Measurements from ENCODE around the gene MLLT6. TPM values are rescaled to one million over a fixed set of nuclear protein-coding genes. Genes with fewer than 3 reads are reported as not detected.

MLLT6 gene
- total and polyA plus RNA-seq, 2 of the 13 experiments (the other 11 are each of a cell fraction or from before 2014, with no cell fraction given) = 50.7 to 69.5 TPM

- 0 out of 2 replicates have a peak, but pooled peaks have one; percentile 73 for TF ChIP-seq THAP8 (CRISPR knock-in tag; IDR thresholded peaks at IDR 0.05; ENCODE audit: borderline replicate concordance)
- TF ChIP-seq ZNF260 (CRISPR knock-in tag; IDR thresholded peaks at IDR 0.05; ENCODE audit: borderline replicate concordance, low read depth) = no peak
- TF ChIP-seq, protein P1, sequence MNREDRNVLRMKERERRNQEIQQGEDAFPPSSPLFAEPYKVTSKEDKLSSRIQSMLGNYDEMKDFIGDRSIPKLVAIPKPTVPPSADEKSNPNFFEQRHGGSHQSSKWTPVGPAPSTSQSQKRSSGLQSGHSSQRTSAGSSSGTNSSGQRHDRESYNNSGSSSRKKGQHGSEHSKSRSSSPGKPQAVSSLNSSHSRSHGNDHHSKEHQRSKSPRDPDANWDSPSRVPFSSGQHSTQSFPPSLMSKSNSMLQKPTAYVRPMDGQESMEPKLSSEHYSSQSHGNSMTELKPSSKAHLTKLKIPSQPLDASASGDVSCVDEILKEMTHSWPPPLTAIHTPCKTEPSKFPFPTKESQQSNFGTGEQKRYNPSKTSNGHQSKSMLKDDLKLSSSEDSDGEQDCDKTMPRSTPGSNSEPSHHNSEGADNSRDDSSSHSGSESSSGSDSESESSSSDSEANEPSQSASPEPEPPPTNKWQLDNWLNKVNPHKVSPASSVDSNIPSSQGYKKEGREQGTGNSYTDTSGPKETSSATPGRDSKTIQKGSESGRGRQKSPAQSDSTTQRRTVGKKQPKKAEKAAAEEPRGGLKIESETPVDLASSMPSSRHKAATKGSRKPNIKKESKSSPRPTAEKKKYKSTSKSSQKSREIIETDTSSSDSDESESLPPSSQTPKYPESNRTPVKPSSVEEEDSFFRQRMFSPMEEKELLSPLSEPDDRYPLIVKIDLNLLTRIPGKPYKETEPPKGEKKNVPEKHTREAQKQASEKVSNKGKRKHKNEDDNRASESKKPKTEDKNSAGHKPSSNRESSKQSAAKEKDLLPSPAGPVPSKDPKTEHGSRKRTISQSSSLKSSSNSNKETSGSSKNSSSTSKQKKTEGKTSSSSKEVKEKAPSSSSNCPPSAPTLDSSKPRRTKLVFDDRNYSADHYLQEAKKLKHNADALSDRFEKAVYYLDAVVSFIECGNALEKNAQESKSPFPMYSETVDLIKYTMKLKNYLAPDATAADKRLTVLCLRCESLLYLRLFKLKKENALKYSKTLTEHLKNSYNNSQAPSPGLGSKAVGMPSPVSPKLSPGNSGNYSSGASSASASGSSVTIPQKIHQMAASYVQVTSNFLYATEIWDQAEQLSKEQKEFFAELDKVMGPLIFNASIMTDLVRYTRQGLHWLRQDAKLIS (CRISPR knock-in tag; IDR thresholded peaks at IDR 0.05) = 0 out of 2 replicates have a peak, but pooled peaks have one; percentile 24
- TF ChIP-seq MED13 (CRISPR knock-in tag; IDR thresholded peaks at IDR 0.05) = peak; percentile 76; the same call in 1 of the 2 replicates
- TF ChIP-seq SRSF9 (IDR thresholded peaks at IDR 0.05; ENCODE audit: borderline replicate concordance, insufficient read depth, low read depth, low read length, poor library complexity, severe bottlenecking) = no peak
- peak; percentile 77 for TF ChIP-seq SPEN (CRISPR knock-in tag; IDR thresholded peaks at IDR 0.05; ENCODE audit: low read depth)
- TF ChIP-seq AHR (CRISPR knock-in tag; IDR thresholded peaks at IDR 0.05) = no peak
- TF ChIP-seq ZNF230 (CRISPR knock-in tag; IDR thresholded peaks at IDR 0.05) = 0 out of 2 replicates have a peak, but pooled peaks have one; percentile 6
- TF ChIP-seq ZNF317 (CRISPR knock-in tag; IDR thresholded peaks at IDR 0.05) = peak; percentile 34
- peak; percentile 88 for TF ChIP-seq PHF5A (CRISPR knock-in tag; IDR thresholded peaks at IDR 0.05; ENCODE audit: low read depth, unreplicated experiment)
- peak; percentile 77; the same call in 1 of the 2 replicates for TF ChIP-seq ZNF343 (CRISPR knock-in tag; IDR thresholded peaks at IDR 0.05)
- peak; percentile 90 for TF ChIP-seq GABPB1 (CRISPR knock-in tag; IDR thresholded peaks at IDR 0.05)
- TF ChIP-seq, protein P2, sequence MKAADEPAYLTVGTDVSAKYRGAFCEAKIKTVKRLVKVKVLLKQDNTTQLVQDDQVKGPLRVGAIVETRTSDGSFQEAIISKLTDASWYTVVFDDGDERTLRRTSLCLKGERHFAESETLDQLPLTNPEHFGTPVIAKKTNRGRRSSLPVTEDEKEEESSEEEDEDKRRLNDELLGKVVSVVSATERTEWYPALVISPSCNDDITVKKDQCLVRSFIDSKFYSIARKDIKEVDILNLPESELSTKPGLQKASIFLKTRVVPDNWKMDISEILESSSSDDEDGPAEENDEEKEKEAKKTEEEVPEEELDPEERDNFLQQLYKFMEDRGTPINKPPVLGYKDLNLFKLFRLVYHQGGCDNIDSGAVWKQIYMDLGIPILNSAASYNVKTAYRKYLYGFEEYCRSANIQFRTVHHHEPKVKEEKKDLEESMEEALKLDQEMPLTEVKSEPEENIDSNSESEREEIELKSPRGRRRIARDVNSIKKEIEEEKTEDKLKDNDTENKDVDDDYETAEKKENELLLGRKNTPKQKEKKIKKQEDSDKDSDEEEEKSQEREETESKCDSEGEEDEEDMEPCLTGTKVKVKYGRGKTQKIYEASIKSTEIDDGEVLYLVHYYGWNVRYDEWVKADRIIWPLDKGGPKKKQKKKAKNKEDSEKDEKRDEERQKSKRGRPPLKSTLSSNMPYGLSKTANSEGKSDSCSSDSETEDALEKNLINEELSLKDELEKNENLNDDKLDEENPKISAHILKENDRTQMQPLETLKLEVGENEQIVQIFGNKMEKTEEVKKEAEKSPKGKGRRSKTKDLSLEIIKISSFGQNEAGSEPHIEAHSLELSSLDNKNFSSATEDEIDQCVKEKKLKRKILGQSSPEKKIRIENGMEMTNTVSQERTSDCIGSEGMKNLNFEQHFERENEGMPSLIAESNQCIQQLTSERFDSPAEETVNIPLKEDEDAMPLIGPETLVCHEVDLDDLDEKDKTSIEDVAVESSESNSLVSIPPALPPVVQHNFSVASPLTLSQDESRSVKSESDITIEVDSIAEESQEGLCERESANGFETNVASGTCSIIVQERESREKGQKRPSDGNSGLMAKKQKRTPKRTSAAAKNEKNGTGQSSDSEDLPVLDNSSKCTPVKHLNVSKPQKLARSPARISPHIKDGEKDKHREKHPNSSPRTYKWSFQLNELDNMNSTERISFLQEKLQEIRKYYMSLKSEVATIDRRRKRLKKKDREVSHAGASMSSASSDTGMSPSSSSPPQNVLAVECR (CRISPR knock-in tag; IDR thresholded peaks at IDR 0.05; ENCODE audit: borderline replicate concordance) = peak; percentile 89
- TF ChIP-seq, protein P3, sequence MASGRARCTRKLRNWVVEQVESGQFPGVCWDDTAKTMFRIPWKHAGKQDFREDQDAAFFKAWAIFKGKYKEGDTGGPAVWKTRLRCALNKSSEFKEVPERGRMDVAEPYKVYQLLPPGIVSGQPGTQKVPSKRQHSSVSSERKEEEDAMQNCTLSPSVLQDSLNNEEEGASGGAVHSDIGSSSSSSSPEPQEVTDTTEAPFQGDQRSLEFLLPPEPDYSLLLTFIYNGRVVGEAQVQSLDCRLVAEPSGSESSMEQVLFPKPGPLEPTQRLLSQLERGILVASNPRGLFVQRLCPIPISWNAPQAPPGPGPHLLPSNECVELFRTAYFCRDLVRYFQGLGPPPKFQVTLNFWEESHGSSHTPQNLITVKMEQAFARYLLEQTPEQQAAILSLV (CRISPR knock-in tag; IDR thresholded peaks at IDR 0.05; ENCODE audit: borderline replicate concordance) = 0 out of 2 replicates have a peak, but pooled peaks have one; percentile 1
- TF ChIP-seq SALL1 (CRISPR knock-in tag; IDR thresholded peaks at IDR 0.05) = peak; percentile 56
- peak; percentile 88; the same call in 1 of the 2 replicates for TF ChIP-seq PHF21A (CRISPR knock-in tag; IDR thresholded peaks at IDR 0.05)
Observed at GRCh38 chr17:38749223-38750043, 44.4 kb downstream of the MLLT6 start (continued).

Data from HepG2 (cell line).